ENCODE measurements around the gene LHX2.

GRCh38 chr9:124062172-124062571 lies 50.6 kb downstream of the LHX2 start:
- TF ChIP-seq CTCF (IDR thresholded peaks at IDR 0.05) (peak in 1 of 6 experiments; percentile 18), POLR2A (IDR thresholded peaks at IDR 0.05) (no peak)

All from esophagus squamous epithelium (tissue), 4 donors.